HG03442 (cell line): ENCODE data around the gene SUPT16H.

ENCODE experiments used
- ATAC-seq: cut with Tn5 transposase; IDR thresholded peaks from one replicate; pipeline ENCODE4 v1.9.1; 2021; ENCODE audit warnings: mild to moderate bottlenecking, moderate library complexity; ENCODE audit not compliant: unreplicated experiment

The SUPT16H gene

GRCh38 chr14:21369949-21370679 lies 13.7 kb downstream of the SUPT16H start:
- ATAC-seq: no peak

GRCh38 chr14:21367582-21368144 lies 16.2 kb downstream of the SUPT16H start:
- ATAC-seq: no peak

- no peak for ATAC-seq
These were observed 27.3 kb downstream of the SUPT16H start for GRCh38 chr14:21356511-21356910.

- no peak for ATAC-seq
These were observed 31.2 kb downstream of the SUPT16H start for GRCh38 chr14:21352587-21352986.

GRCh38 chr14:21350539-21350938 lies 33.3 kb downstream of the SUPT16H start:
- ATAC-seq: no peak

- no peak for ATAC-seq
These were observed 36.6 kb downstream of the SUPT16H start for GRCh38 chr14:21347201-21347600.

- ATAC-seq: no peak
These were observed 37.2 kb downstream of the SUPT16H start for GRCh38 chr14:21346532-21347135.

GRCh38 chr14:21343035-21343794 lies 40.6 kb downstream of the SUPT16H start:
- no peak for ATAC-seq

- no peak for ATAC-seq
These were observed 49.5 kb downstream of the SUPT16H start for GRCh38 chr14:21334202-21334906.

GRCh38 chr14:21332950-21333349 lies 50.9 kb downstream of the SUPT16H start:
- no peak for ATAC-seq

GRCh38 chr14:21326972-21327371 lies 56.8 kb downstream of the SUPT16H start:
- ATAC-seq: no peak

GRCh38 chr14:21322716-21323115 lies 61.1 kb downstream of the SUPT16H start:
- ATAC-seq: no peak

GRCh38 chr14:21320913-21321312 lies 62.9 kb downstream of the SUPT16H start:
- ATAC-seq: no peak

- ATAC-seq: no peak
These were observed 66.4 kb downstream of the SUPT16H start for GRCh38 chr14:21317398-21317797.

GRCh38 chr14:21313512-21313911 lies 70.3 kb downstream of the SUPT16H start:
- no peak for ATAC-seq

GRCh38 chr14:21311614-21312013 lies 72.2 kb downstream of the SUPT16H start:
- no peak for ATAC-seq

- no peak for ATAC-seq
These were observed 73.9 kb downstream of the SUPT16H start for GRCh38 chr14:21309956-21310355.

GRCh38 chr14:21309238-21309636 lies 74.6 kb downstream of the SUPT16H start:
- ATAC-seq: no peak

- ATAC-seq: peak; percentile 82
These were observed 75.2 kb downstream of the SUPT16H start for GRCh38 chr14:21308479-21309237.

- ATAC-seq: peak; percentile 24
These were observed 75.7 kb downstream of the SUPT16H start for GRCh38 chr14:21308132-21308478.
